GM23338 (cell line): ENCODE results near the gene TYRP1. TPM values are rescaled to one million over a fixed set of nuclear protein-coding genes. Genes with fewer than 3 reads are reported as not detected.

Experiments
- ATAC-seq: fragments of 200-7000 bp; cut with Tn5 transposase; 3 replicates; pipeline ENCODE4 v1.9.1; 2020
- DNase-seq: peaks from one replicate; pipeline ENCODE4 v3.0.0-alpha.2; 2015; ENCODE audit warnings: low spot score
- H2AFZ ChIP-seq: fragments of 200-600 bp; sonication (generic); 2 replicates; pipeline ENCODE4 v1.8.0; 2016; ENCODE audit warnings: antibody characterized with exemption, mild to moderate bottlenecking, moderate library complexity
- H3F3A ChIP-seq: fragments of 200-600 bp; sonication (generic); replicated peaks from 2 replicates; pipeline ENCODE4 v1.8.0; 2017; ENCODE audit warnings: antibody characterized with exemption, mixed run types, low read depth
- H3K27ac ChIP-seq: fragments of 200-600 bp; sonication (generic); 2 replicates; pipeline ENCODE4 v1.6.1; 2016; ENCODE audit warnings: low read depth
- H3K27me3 ChIP-seq: fragments of 200-600 bp; sonication (generic); 2 replicates; pipeline ENCODE4 v1.8.0; 2016; ENCODE audit warnings: mild to moderate bottlenecking, mixed run types, moderate library complexity; ENCODE audit not compliant: insufficient read depth
- H3K36me3 ChIP-seq: fragments of 200-600 bp; sonication (generic); 2 replicates; pipeline ENCODE4 v1.8.0; 2016; ENCODE audit warnings: mild to moderate bottlenecking; ENCODE audit not compliant: insufficient read depth
- H3K4me1 ChIP-seq: fragments of 200-600 bp; sonication (generic); 2 replicates; pipeline ENCODE4 v1.8.0; 2016; ENCODE audit warnings: mild to moderate bottlenecking, moderate library complexity; ENCODE audit not compliant: insufficient read depth
- H3K4me2 ChIP-seq: fragments of 200-600 bp; sonication (generic); 2 replicates; pipeline ENCODE4 v1.7.1; 2017; ENCODE audit warnings: mixed run types
- H3K4me3 ChIP-seq: fragments of 200-600 bp; sonication (generic); 2 replicates; pipeline ENCODE4 v1.6.1; 2016; ENCODE audit warnings: mixed run types
- H3K79me2 ChIP-seq: fragments of 200-600 bp; sonication (generic); replicated peaks from 2 replicates; pipeline ENCODE4 v1.8.0; 2017; ENCODE audit warnings: mild to moderate bottlenecking; ENCODE audit not compliant: insufficient read depth
- H3K9me2 ChIP-seq: fragments of 200-600 bp; sonication (generic); 2 replicates; pipeline ENCODE4 v1.8.0; 2017; ENCODE audit not compliant: insufficient read depth
- H4K20me1 ChIP-seq: fragments of 200-600 bp; sonication (generic); replicated peaks from 2 replicates; pipeline ENCODE4 v1.8.0; 2017; ENCODE audit warnings: mild to moderate bottlenecking; ENCODE audit not compliant: insufficient read depth
- H3K27ac Mint-ChIP-seq: 2 replicates; pipeline ENCODE4 v1.8.0; 2020; ENCODE audit warnings: inconsistent platforms, mild to moderate bottlenecking, moderate library complexity, mixed read lengths
- H3K27me3 Mint-ChIP-seq: 3 replicates; pipeline ENCODE4 v1.8.0; 2022; ENCODE audit warnings: low read depth, mild to moderate bottlenecking, moderate library complexity, mixed read lengths, inconsistent platforms; ENCODE audit not compliant: insufficient read depth, poor library complexity
- H3K36me3 Mint-ChIP-seq: 3 replicates; pipeline ENCODE4 v1.8.0; 2021; ENCODE audit warnings: low read depth, mild to moderate bottlenecking, inconsistent platforms, moderate library complexity, mixed read lengths
- H3K4me1 Mint-ChIP-seq: 3 replicates; pipeline ENCODE4 v1.8.0; 2020; ENCODE audit warnings: mild to moderate bottlenecking, inconsistent platforms, mixed read lengths
- H3K4me3 Mint-ChIP-seq: 3 replicates; pipeline ENCODE4 v1.8.0; 2021; ENCODE audit warnings: moderate library complexity, mild to moderate bottlenecking, inconsistent platforms, mixed read lengths
- H3K9me3 Mint-ChIP-seq: 3 replicates; pipeline ENCODE4 v1.8.0; 2020; ENCODE audit warnings: moderate library complexity, mild to moderate bottlenecking, inconsistent platforms, mixed read lengths
- EZH2 ChIP-seq: fragments of 200-600 bp; sonication (generic); IDR thresholded peaks from one replicate; pipeline ENCODE4 v1.8.0; 2017; ENCODE audit warnings: antibody characterized with exemption, mild to moderate bottlenecking, low read depth; ENCODE audit not compliant: unreplicated experiment
- EZH2phosphoT487 ChIP-seq: fragments of 200-600 bp; sonication (generic); IDR thresholded peaks from one replicate; pipeline ENCODE4 v1.8.1; 2018; ENCODE audit warnings: antibody characterized with exemption; ENCODE audit not compliant: unreplicated experiment
- JUNB ChIP-seq: IDR thresholded peaks from one replicate; pipeline ENCODE4 v1.6.1; 2016; ENCODE audit warnings: antibody characterized with exemption; ENCODE audit not compliant: unreplicated experiment
- NANOG ChIP-seq: IDR thresholded peaks from 2 replicates; pipeline ENCODE4 v1.6.1; 2016; ENCODE audit warnings: antibody characterized with exemption, borderline replicate concordance
- POLR2AphosphoS5 ChIP-seq: IDR thresholded peaks from 2 replicates; pipeline ENCODE4 v1.6.1; 2016; ENCODE audit warnings: antibody characterized with exemption, low read depth
- ZNF114 ChIP-seq: fragments of 250-450 bp; sonication (Bioruptor Pico); IDR thresholded peaks from 2 replicates; pipeline ENCODE4 v1.5.0; 2020; ENCODE audit warnings: mild to moderate bottlenecking, moderate library complexity
- ZNF331 ChIP-seq: fragments of 250-450 bp; sonication (Bioruptor Pico); IDR thresholded peaks from 2 replicates; pipeline ENCODE4 v1.5.0; 2020; ENCODE audit warnings: low read depth, mild to moderate bottlenecking, moderate library complexity
- polyA plus RNA-seq: library from polyadenylated mRNA; unstranded; fragments of >200 nt; fragmentation: Nextera tagmentation; extraction: Ambion mirVana; gene quantifications from 2 replicates; pipeline ENCODE4 v1.2.1, GENCODE V29; 2016
- total RNA-seq: library from RNA; depleted of rRNA; stranded (reverse); fragments of >200 nt; shearing (Covaris generic); gene quantifications from 2 replicates; pipeline ENCODE4 v1.2.3, GENCODE V29; 2014
- TF ChIP-seq, protein P1 (sequence below): IDR thresholded peaks from one replicate; pipeline ENCODE4 v1.6.1; 2018; ENCODE audit warnings: antibody characterized with exemption; ENCODE audit not compliant: unreplicated experiment
- TF ChIP-seq, protein P2 (sequence below): fragments of 250-450 bp; sonication (Bioruptor Pico); IDR thresholded peaks from 2 replicates; pipeline ENCODE4 v1.5.0; 2020; ENCODE audit warnings: mild to moderate bottlenecking, moderate library complexity
- TF ChIP-seq, protein P3 (sequence below), 2 experiments: fragments of 200-600 bp in 1 of 2; sonication (generic) in 1 of 2; conservative IDR thresholded peaks; 2 replicates each; pipeline versions ENCODE4 v1.5.1 to v1.6.1; 2016 to 2017; ENCODE audit warnings: antibody characterized with exemption in 2 of 2, low read depth in 2 of 2, mild to moderate bottlenecking in 2 of 2, moderate library complexity in 1 of 2

The TYRP1 gene
- total and polyA plus RNA-seq, 2 experiments from 2014 or later = not detected

DNA sequence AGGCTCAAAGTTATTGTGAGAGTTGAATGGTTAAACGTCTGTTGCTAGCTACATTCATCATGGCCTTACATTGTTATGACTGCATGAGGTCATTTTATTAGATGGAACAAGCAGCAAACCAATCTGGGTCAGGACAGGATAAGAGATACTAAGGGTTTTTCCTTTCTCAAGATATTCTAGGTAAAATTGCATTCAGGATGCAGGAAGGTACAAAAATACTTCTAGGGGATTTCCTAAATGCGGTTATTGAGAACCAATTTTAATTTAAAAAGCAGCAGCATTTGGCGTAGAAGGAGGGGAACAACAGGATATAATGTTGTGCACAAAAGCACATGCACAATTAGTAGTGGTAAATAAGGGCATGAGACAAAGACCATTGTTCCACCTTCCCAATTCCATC lies 42.5 kb downstream of the TYRP1 start:
- H3K36me3 Mint-ChIP-seq = peaks cover 3% of the 10 kb centered on the region; the same call in 1 of the 3 replicates
- no peaks in the 10 kb centered on the region for H4K20me1 ChIP-seq
- H3K4me2 ChIP-seq = no peak overlapping the region
- H3K27ac Mint-ChIP-seq = no peak overlapping the region
- no peaks in the 10 kb centered on the region for H3K4me1 ChIP-seq
- H3K9me3 Mint-ChIP-seq = peaks cover 9% of the 10 kb centered on the region; the same call in 2 of the 3 replicates
- H3K27me3 Mint-ChIP-seq = no peaks in the 10 kb centered on the region
- TF ChIP-seq NANOG (no peak), EZH2 (no peak), ZNF331 (CRISPR knock-in tag) (no peak), POLR2AphosphoS5 (no peak), JUNB (no peak), EZH2phosphoT487 (no peak), ZNF114 (CRISPR knock-in tag) (no peak)
- TF ChIP-seq, protein P1, sequence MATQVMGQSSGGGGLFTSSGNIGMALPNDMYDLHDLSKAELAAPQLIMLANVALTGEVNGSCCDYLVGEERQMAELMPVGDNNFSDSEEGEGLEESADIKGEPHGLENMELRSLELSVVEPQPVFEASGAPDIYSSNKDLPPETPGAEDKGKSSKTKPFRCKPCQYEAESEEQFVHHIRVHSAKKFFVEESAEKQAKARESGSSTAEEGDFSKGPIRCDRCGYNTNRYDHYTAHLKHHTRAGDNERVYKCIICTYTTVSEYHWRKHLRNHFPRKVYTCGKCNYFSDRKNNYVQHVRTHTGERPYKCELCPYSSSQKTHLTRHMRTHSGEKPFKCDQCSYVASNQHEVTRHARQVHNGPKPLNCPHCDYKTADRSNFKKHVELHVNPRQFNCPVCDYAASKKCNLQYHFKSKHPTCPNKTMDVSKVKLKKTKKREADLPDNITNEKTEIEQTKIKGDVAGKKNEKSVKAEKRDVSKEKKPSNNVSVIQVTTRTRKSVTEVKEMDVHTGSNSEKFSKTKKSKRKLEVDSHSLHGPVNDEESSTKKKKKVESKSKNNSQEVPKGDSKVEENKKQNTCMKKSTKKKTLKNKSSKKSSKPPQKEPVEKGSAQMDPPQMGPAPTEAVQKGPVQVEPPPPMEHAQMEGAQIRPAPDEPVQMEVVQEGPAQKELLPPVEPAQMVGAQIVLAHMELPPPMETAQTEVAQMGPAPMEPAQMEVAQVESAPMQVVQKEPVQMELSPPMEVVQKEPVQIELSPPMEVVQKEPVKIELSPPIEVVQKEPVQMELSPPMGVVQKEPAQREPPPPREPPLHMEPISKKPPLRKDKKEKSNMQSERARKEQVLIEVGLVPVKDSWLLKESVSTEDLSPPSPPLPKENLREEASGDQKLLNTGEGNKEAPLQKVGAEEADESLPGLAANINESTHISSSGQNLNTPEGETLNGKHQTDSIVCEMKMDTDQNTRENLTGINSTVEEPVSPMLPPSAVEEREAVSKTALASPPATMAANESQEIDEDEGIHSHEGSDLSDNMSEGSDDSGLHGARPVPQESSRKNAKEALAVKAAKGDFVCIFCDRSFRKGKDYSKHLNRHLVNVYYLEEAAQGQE = no peak
- TF ChIP-seq, protein P2, sequence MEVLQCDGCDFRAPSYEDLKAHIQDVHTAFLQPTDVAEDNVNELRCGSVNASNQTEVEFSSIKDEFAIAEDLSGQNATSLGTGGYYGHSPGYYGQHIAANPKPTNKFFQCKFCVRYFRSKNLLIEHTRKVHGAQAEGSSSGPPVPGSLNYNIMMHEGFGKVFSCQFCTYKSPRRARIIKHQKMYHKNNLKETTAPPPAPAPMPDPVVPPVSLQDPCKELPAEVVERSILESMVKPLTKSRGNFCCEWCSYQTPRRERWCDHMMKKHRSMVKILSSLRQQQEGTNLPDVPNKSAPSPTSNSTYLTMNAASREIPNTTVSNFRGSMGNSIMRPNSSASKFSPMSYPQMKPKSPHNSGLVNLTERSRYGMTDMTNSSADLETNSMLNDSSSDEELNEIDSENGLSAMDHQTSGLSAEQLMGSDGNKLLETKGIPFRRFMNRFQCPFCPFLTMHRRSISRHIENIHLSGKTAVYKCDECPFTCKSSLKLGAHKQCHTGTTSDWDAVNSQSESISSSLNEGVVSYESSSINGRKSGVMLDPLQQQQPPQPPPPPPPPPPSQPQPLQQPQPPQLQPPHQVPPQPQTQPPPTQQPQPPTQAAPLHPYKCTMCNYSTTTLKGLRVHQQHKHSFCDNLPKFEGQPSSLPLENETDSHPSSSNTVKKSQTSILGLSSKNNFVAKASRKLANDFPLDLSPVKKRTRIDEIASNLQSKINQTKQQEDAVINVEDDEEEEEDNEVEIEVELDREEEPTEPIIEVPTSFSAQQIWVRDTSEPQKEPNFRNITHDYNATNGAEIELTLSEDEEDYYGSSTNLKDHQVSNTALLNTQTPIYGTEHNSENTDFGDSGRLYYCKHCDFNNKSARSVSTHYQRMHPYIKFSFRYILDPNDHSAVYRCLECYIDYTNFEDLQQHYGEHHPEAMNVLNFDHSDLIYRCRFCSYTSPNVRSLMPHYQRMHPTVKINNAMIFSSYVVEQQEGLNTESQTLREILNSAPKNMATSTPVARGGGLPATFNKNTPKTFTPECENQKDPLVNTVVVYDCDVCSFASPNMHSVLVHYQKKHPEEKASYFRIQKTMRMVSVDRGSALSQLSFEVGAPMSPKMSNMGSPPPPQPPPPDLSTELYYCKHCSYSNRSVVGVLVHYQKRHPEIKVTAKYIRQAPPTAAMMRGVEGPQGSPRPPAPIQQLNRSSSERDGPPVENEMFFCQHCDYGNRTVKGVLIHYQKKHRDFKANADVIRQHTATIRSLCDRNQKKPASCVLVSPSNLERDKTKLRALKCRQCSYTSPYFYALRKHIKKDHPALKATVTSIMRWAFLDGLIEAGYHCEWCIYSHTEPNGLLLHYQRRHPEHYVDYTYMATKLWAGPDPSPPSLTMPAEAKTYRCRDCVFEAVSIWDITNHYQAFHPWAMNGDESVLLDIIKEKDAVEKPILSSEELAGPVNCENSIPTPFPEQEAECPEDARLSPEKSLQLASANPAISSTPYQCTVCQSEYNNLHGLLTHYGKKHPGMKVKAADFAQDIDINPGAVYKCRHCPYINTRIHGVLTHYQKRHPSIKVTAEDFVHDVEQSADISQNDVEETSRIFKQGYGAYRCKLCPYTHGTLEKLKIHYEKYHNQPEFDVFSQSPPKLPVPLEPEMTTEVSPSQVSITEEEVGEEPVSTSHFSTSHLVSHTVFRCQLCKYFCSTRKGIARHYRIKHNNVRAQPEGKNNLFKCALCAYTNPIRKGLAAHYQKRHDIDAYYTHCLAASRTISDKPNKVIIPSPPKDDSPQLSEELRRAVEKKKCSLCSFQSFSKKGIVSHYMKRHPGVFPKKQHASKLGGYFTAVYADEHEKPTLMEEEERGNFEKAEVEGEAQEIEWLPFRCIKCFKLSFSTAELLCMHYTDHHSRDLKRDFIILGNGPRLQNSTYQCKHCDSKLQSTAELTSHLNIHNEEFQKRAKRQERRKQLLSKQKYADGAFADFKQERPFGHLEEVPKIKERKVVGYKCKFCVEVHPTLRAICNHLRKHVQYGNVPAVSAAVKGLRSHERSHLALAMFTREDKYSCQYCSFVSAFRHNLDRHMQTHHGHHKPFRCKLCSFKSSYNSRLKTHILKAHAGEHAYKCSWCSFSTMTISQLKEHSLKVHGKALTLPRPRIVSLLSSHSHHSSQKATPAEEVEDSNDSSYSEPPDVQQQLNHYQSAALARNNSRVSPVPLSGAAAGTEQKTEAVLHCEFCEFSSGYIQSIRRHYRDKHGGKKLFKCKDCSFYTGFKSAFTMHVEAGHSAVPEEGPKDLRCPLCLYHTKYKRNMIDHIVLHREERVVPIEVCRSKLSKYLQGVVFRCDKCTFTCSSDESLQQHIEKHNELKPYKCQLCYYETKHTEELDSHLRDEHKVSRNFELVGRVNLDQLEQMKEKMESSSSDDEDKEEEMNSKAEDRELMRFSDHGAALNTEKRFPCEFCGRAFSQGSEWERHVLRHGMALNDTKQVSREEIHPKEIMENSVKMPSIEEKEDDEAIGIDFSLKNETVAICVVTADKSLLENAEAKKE (CRISPR knock-in tag) = no peak
- TF ChIP-seq, protein P3, sequence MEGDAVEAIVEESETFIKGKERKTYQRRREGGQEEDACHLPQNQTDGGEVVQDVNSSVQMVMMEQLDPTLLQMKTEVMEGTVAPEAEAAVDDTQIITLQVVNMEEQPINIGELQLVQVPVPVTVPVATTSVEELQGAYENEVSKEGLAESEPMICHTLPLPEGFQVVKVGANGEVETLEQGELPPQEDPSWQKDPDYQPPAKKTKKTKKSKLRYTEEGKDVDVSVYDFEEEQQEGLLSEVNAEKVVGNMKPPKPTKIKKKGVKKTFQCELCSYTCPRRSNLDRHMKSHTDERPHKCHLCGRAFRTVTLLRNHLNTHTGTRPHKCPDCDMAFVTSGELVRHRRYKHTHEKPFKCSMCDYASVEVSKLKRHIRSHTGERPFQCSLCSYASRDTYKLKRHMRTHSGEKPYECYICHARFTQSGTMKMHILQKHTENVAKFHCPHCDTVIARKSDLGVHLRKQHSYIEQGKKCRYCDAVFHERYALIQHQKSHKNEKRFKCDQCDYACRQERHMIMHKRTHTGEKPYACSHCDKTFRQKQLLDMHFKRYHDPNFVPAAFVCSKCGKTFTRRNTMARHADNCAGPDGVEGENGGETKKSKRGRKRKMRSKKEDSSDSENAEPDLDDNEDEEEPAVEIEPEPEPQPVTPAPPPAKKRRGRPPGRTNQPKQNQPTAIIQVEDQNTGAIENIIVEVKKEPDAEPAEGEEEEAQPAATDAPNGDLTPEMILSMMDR (conservative IDR thresholded peaks at IDR 0.05; ENCODE audit: low read depth in 2 of 2) = no peak
- no peak for ATAC-seq
- H3K4me1 Mint-ChIP-seq = no peaks in the 10 kb centered on the region; the same call in 2 of the 3 replicates
- H3K79me2 ChIP-seq = no peaks in the 10 kb centered on the region
- H3K9me2 ChIP-seq = no peaks in the 10 kb centered on the region; the same call in 1 of the 2 replicates
- H3F3A ChIP-seq = no peaks in the 10 kb centered on the region
- no peak overlapping the region for H3K4me3 Mint-ChIP-seq
- no peak overlapping the region for H2AFZ ChIP-seq
- no peak overlapping the region for H3K27ac ChIP-seq
- H3K4me3 ChIP-seq = no peak overlapping the region
- no peaks in the 10 kb centered on the region for H3K36me3 ChIP-seq
- H3K27me3 ChIP-seq = no peaks in the 10 kb centered on the region
- DNase-seq = no peak
